Small intestine (tissue), 7 donors: ENCODE data around the gene OSBPL3. TPM values are rescaled to one million over a fixed set of nuclear protein-coding genes. Genes with fewer than 3 reads are reported as not detected.

ENCODE experiments used
- DNase-seq, 2 donors: peaks; one replicate each; pipeline versions ENCODE4 v3.0.0 to v3.0.0-alpha.2; 2013
- FAIRE-seq: peaks from 2 replicates; lab custom pipeline; 2012; peaks lifted over from hg19 to GRCh38; lab: Jason Lieb, UNC
- H3K27ac ChIP-seq, 3 donors: one replicate each; pipeline ENCODE4 v1.5.1; 2013; ENCODE audit warnings: low read length in 2 of 3, mild to moderate bottlenecking in 2 of 3, control low read depth in 1 of 3, inconsistent platforms in 1 of 3, low read depth in 1 of 3, moderate library complexity in 1 of 3
- H3K27me3 ChIP-seq, 3 donors: one replicate each; pipeline ENCODE4 v1.6.1; 2013; ENCODE audit warnings: low read length in 3 of 3, inconsistent platforms in 1 of 3; ENCODE audit not compliant: control insufficient read depth in 3 of 3, insufficient read depth in 3 of 3
- H3K36me3 ChIP-seq, 3 donors: one replicate each; pipeline ENCODE4 v1.6.1; 2013; ENCODE audit warnings: low read length in 3 of 3, inconsistent platforms in 1 of 3, low read depth in 1 of 3, mild to moderate bottlenecking in 1 of 3, moderate library complexity in 1 of 3; ENCODE audit not compliant: control insufficient read depth in 3 of 3, insufficient read depth in 2 of 3
- H3K4me1 ChIP-seq, 3 donors: one replicate each; pipeline ENCODE4 v1.6.1; 2013; ENCODE audit warnings: low read length in 2 of 3, inconsistent platforms in 1 of 3, low read depth in 1 of 3, mild to moderate bottlenecking in 1 of 3, moderate library complexity in 1 of 3; ENCODE audit not compliant: control insufficient read depth in 3 of 3, insufficient read depth in 2 of 3
- H3K4me3 ChIP-seq, 3 donors: one replicate each; pipeline ENCODE4 v1.5.1; 2013; ENCODE audit warnings: low read length in 3 of 3, control low read depth in 1 of 3, inconsistent platforms in 1 of 3, low read depth in 1 of 3, mild to moderate bottlenecking in 1 of 3, moderate library complexity in 1 of 3
- H3K9me3 ChIP-seq, 2 donors: one replicate each; pipeline ENCODE4 v1.6.1; 2013; ENCODE audit warnings: low read depth in 1 of 2, low read length in 1 of 2; ENCODE audit not compliant: control insufficient read depth in 2 of 2, insufficient read depth in 1 of 2
- WGBS, 3 donors: extraction: QIAGEN DNeasy Blood & Tissue Kit; methylation state at CpG; one replicate each; pipeline ENCODE4 v1.1.7; 2013; 5-methylcytosine and 5-hydroxymethylcytosine counted together
- polyA plus RNA-seq, 4 donors: library from polyadenylated mRNA; stranded (reverse) in 3 of 4; unstranded in 1 of 4; fragments of 200-250 nt in 3 of 4; fragments of 120-200 nt in 1 of 4; gene quantifications; one replicate each; pipeline versions ENCODE4 v1.2.1 to v1.2.3, GENCODE V29; 2013
- donor health status: healthy with polysubstance abuse.
- donor health status: control.
- donor health status: control.
- donor health status: Bipolar disorder and iron deficiency.
- donor health status: healthy.

The OSBPL3 gene
- polyA plus RNA-seq, 4 donors, result 5.0 to 25.3 (median 14.7) TPM

GRCh38 chr7:24943096-24943948 is 36.7 kb downstream of the OSBPL3 start:
- H3K4me1 ChIP-seq, result peaks cover 0 to 5% (median 0%) of the 10 kb centered on the region in 3 donors
- no peak for DNase-seq
- no peak for FAIRE-seq
- no peaks in the 10 kb centered on the region for H3K27me3 ChIP-seq
- H3K27ac ChIP-seq, result no peak overlapping the region
- H3K36me3 ChIP-seq, result no peaks in the 10 kb centered on the region
- no peaks in the 10 kb centered on the region for H3K9me3 ChIP-seq
- no peak overlapping the region for H3K4me3 ChIP-seq
- WGBS, 3 donors, result 87 to 95% (median 91%) methylated on average over 5 of the region's 5 CpGs

- WGBS, 3 donors, result 91 to 95% (median 94%) methylated on average over 5 of the region's 5 CpGs
- FAIRE-seq (no peak), DNase-seq (no peak)
- H3K27me3 ChIP-seq, result no peaks in the 10 kb centered on the region
- H3K36me3 ChIP-seq, result no peaks in the 10 kb centered on the region
- no peak overlapping the region for H3K27ac ChIP-seq
- no peak overlapping the region for H3K4me3 ChIP-seq
- H3K9me3 ChIP-seq, result no peaks in the 10 kb centered on the region
- H3K4me1 ChIP-seq, result peaks cover 0 to 5% (median 0%) of the 10 kb centered on the region in 3 donors
Observed at GRCh38 chr7:24942226-24942625, 37.8 kb downstream of the OSBPL3 start.

- Histone ChIP-seq H3K27me3 (no peaks in the 10 kb centered on the region), H3K27ac (no peak overlapping the region), H3K9me3 (no peaks in the 10 kb centered on the region), H3K4me1 (no peaks in the 10 kb centered on the region), H3K4me3 (no peak overlapping the region), H3K36me3 (no peaks in the 10 kb centered on the region)
- 81 to 88% (median 83%) methylated on average over 1 of the region's 1 CpG for WGBS, 3 donors
- no peak for DNase-seq
- FAIRE-seq, result no peak
Observed at GRCh38 chr7:24939416-24939815, 40.6 kb downstream of the OSBPL3 start.

GRCh38 chr7:24936121-24936824 is 43.7 kb downstream of the OSBPL3 start:
- no peak for FAIRE-seq
- no peak for DNase-seq
- Histone ChIP-seq H3K27ac (no peak overlapping the region), H3K9me3 (no peaks in the 10 kb centered on the region), H3K27me3 (no peaks in the 10 kb centered on the region), H3K4me3 (no peak overlapping the region), H3K4me1 (no peaks in the 10 kb centered on the region), H3K36me3 (no peaks in the 10 kb centered on the region)
- WGBS, 3 donors, result 80 to 84% (median 82%) methylated on average over 3 of the region's 3 CpGs

GRCh38 chr7:24933298-24933697 is 46.7 kb downstream of the OSBPL3 start:
- FAIRE-seq (no peak), DNase-seq (no peak)
- no peak overlapping the region for H3K27ac ChIP-seq
- H3K9me3 ChIP-seq, result no peaks in the 10 kb centered on the region
- no peaks in the 10 kb centered on the region for H3K36me3 ChIP-seq
- H3K27me3 ChIP-seq, result no peaks in the 10 kb centered on the region
- H3K4me3 ChIP-seq, result no peak overlapping the region
- no peaks in the 10 kb centered on the region for H3K4me1 ChIP-seq
- WGBS, 3 donors, result 86 to 96% (median 94%) methylated on average over 2 of the region's 2 CpGs

- WGBS, 3 donors, result 84 to 95% (median 94%) methylated on average over 10 of the region's 10 CpGs
- no peaks in the 10 kb centered on the region for H3K9me3 ChIP-seq
- no peak overlapping the region for H3K27ac ChIP-seq
- no peaks in the 10 kb centered on the region for H3K27me3 ChIP-seq
- FAIRE-seq, result no peak
- H3K4me3 ChIP-seq, result no peak overlapping the region
- H3K4me1 ChIP-seq, result no peaks in the 10 kb centered on the region
- no peaks in the 10 kb centered on the region for H3K36me3 ChIP-seq
- DNase-seq, result no peak
Observed at GRCh38 chr7:24932815-24933214, 47.2 kb downstream of the OSBPL3 start.

- H3K4me3 ChIP-seq, result no peak overlapping the region
- FAIRE-seq (no peak), DNase-seq (no peak)
- WGBS, 3 donors, result 92 to 96% (median 92%) methylated on average over 3 of the region's 3 CpGs
- no peaks in the 10 kb centered on the region for H3K9me3 ChIP-seq
- no peaks in the 10 kb centered on the region for H3K27me3 ChIP-seq
- no peaks in the 10 kb centered on the region for H3K4me1 ChIP-seq
- no peak overlapping the region for H3K27ac ChIP-seq
- no peaks in the 10 kb centered on the region for H3K36me3 ChIP-seq
Observed at GRCh38 chr7:24932389-24932788, 47.6 kb downstream of the OSBPL3 start.

GRCh38 chr7:24931844-24932243 is 48.1 kb downstream of the OSBPL3 start:
- no peaks in the 10 kb centered on the region for H3K4me1 ChIP-seq
- 87 to 96% (median 89%) methylated on average over 3 of the region's 3 CpGs for WGBS, 3 donors
- no peaks in the 10 kb centered on the region for H3K36me3 ChIP-seq
- no peaks in the 10 kb centered on the region for H3K9me3 ChIP-seq
- H3K27ac ChIP-seq, result no peak overlapping the region
- FAIRE-seq (no peak), DNase-seq (no peak)
- no peak overlapping the region for H3K4me3 ChIP-seq
- no peaks in the 10 kb centered on the region for H3K27me3 ChIP-seq
